Esophagus mucosa (tissue), 1 donor: ENCODE measurements around the gene NECAB2. TPM values are rescaled to one million over a fixed set of nuclear protein-coding genes. Genes with fewer than 3 reads are reported as not detected.

Source experiments
- ATAC-seq: fragments of 200-7000 bp; cut with Tn5 transposase; one replicate; pipeline ENCODE4 v1.9.1; 2020
- total RNA-seq: library from RNA; stranded (reverse); gene quantifications from one replicate; pipeline ENCODE4 v1.2.4, GENCODE V29; 2023
- donor health status: DM: yes; HTN: yes; CAD: no.

NECAB2 gene
- total RNA-seq, 1 donor from 2014 or later: not detected

- no peak for ATAC-seq
Measured at GRCh38 chr16:83967091-83967490, 953 bp upstream of the NECAB2 start.

- ATAC-seq: no peak
Measured at GRCh38 chr16:83968306-83968851, 335 bp downstream of the NECAB2 start.

GRCh38 chr16:83968891-83969649 lies 1.0 kb downstream of the NECAB2 start:
- ATAC-seq: no peak

GRCh38 chr16:83969771-83970429 lies 1.9 kb downstream of the NECAB2 start:
- no peak for ATAC-seq

- ATAC-seq: no peak
Measured at GRCh38 chr16:83970430-83970815, 2.4 kb downstream of the NECAB2 start.

- no peak for ATAC-seq
Measured at GRCh38 chr16:83971165-83972130, 3.4 kb downstream of the NECAB2 start.

- no peak for ATAC-seq
Measured at GRCh38 chr16:83972256-83973008, 4.4 kb downstream of the NECAB2 start.

GRCh38 chr16:83973077-83973476 lies 5.0 kb downstream of the NECAB2 start:
- ATAC-seq: no peak

GRCh38 chr16:83973581-83974385 lies 5.7 kb downstream of the NECAB2 start:
- no peak for ATAC-seq

- ATAC-seq: no peak
Measured at GRCh38 chr16:83974475-83974874, 6.4 kb downstream of the NECAB2 start.

- ATAC-seq: no peak
Measured at GRCh38 chr16:83975590-83976260, 7.7 kb downstream of the NECAB2 start.

- ATAC-seq: no peak
Measured at GRCh38 chr16:83977056-83977815, 9.2 kb downstream of the NECAB2 start.

GRCh38 chr16:83978401-83978904 lies 10.4 kb downstream of the NECAB2 start:
- ATAC-seq: no peak

GRCh38 chr16:83979441-83979840 lies 11.4 kb downstream of the NECAB2 start:
- no peak for ATAC-seq

- ATAC-seq: no peak
Measured at GRCh38 chr16:83980794-83981193, 12.8 kb downstream of the NECAB2 start.

GRCh38 chr16:83981799-83982198 lies 13.8 kb downstream of the NECAB2 start:
- ATAC-seq: no peak

GRCh38 chr16:83983491-83983890 lies 15.4 kb downstream of the NECAB2 start:
- no peak for ATAC-seq

- no peak for ATAC-seq
Measured at GRCh38 chr16:83989300-83989699, 21.3 kb downstream of the NECAB2 start.

- no peak for ATAC-seq
Measured at GRCh38 chr16:83990492-83990891, 22.4 kb downstream of the NECAB2 start.

- ATAC-seq: no peak
Measured at GRCh38 chr16:83992624-83993023, 24.6 kb downstream of the NECAB2 start.
